SH-SY5Y (cell line): Measurements from ENCODE around the gene ACSBG1.

Experiments used
- GATA2 ChIP-seq: IDR thresholded peaks from 2 replicates; pipeline ENCODE4 v1.6.1; 2011; ENCODE audit warnings: mild to moderate bottlenecking, low read depth, low read length
- GATA3 ChIP-seq: IDR thresholded peaks from 2 replicates; pipeline ENCODE4 v1.6.1; 2011; ENCODE audit warnings: low read depth, mild to moderate bottlenecking, low read length, moderate library complexity

DNA sequence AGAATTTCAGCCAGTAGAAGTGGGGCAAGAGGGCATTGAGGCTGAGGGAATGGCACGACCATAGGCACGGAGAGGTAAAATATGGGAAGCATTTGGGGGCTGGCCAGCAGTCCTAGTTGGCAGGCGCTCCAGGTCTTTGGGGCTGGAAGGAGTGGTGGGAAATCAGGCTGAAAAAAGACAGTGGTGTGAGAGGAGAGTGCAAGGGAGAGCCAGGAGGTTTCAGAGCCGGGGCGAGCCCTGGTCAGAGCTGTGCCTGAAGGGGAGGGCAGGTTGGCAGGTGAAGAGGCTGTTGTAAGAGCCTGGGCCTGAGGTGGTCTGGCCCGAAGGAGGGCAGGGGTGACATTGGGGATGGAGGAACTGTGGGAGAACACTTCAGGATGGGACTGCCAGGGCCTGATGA lies 86.8 kb downstream of the ACSBG1 start:
- TF ChIP-seq GATA2 (no peak), GATA3 (no peak)
